GM18861 (cell line): ENCODE measurements around the gene ACOT2.

Experiments used
- ATAC-seq: cut with Tn5 transposase; IDR thresholded peaks from one replicate; pipeline ENCODE4 v1.9.1; 2021; ENCODE audit not compliant: unreplicated experiment

The ACOT2 gene

GRCh38 chr14:73613046-73613383 lies 44.0 kb downstream of the ACOT2 start:
- no peak for ATAC-seq

DNA sequence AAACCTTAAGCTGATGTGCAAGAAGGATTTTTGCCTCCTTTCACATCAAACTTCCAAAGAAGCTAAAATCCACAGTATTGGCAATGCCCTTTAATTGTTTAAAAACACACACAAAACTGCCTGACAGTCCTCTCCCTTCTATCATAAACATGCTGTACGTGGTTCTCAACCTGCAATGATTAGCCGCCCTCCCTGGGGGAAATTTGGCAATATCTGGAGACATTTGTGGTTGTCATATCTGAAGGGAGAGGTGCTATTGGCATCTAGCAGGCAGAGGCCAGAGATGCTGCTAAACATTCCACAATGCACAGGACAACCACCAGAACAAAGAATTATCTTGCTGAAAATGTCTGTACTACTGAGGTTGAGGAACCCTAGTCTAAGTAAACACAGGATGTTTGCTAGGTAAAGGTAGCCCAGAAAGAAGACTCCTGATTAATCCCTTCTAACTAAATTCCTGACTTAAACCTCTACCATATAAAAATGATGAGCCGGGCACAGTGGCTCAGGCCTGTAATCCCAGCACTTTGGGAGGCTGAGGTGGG lies 44.5 kb downstream of the ACOT2 start:
- no peak for ATAC-seq

DNA sequence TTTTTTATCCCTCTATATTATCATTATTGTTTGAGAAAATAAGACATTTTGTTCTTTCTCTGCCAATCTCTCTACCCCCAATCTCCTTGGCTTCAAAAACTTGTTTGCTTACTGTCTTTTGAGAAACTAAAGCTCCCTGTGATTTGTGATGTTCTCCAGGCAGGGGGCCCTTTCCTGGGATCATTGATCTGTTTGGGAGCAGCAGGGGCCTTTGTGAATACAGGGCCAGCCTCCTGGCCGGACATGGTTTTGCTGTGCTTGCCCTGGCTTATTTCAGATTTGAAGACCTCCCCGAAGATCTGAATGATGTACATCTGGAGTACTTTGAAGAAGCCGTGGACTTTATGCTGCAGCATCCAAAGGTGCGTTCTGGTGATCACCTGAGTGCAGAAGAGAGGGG lies 47.8 kb downstream of the ACOT2 start:
- ATAC-seq, result no peak

DNA sequence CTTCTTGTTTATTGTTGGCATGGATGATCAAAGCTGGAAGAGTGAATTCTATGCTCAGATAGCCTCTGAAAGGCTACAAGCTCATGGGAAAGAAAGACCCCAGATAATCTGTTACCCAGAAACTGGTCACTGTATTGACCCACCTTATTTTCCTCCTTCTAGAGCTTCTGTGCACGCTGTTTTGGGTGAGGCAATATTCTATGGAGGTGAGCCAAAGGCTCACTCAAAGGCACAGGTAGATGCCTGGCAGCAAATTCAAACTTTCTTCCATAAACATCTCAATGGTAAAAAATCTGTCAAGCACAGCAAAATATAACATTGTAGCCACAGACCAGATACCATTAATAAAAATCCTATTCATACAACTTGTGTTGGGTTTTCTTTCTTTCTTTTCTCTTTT lies 50.5 kb downstream of the ACOT2 start:
- ATAC-seq, result no peak

- no peak for ATAC-seq
Observed at GRCh38 chr14:73620268-73620667, 51.3 kb downstream of the ACOT2 start.

DNA sequence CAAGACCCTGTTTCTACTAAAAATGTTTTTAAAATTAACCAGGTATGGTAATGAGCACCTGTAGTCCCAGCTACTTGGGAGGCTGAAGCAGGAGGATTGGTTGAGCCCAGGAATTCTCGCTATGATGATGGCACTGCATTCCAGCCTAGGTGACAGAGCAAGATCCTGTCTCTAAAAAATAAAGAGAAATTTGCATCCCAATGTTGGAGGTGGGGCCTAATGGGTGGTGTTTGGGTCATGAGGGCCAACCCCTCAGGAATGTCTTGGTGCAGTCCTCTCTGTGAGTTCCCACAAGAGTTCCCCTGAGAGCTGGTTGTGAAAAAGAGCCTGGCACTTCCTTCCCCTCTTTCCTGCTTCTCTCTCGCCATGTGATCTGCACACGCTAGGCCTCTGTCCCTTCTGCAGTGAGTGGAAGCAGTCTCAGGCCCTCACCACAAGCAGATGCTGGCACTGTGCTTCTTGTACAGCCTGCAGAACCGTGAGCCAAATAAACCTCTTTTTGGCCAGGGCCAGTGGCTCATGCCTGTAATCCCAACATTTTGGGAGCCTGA lies 54.6 kb downstream of the ACOT2 start:
- no peak for ATAC-seq
